MM.1S (cell line): ENCODE data around the gene ISG20.
"Not testable (repeated sequence)": the region's sequence is repeated elsewhere in the genome, so short reads cannot be mapped to it uniquely, and the experiment has no call there.

ENCODE experiments used
- DNase-seq: peaks from one replicate; pipeline ENCODE4 v3.0.0-alpha.2; 2015
- H2AFZ ChIP-seq: fragments of 300-600 bp; sonication (generic); 2 replicates; pipeline ENCODE4 v1.6.0; 2016; ENCODE audit warnings: antibody characterized with exemption, low read length
- H3F3A ChIP-seq: fragments of 300-600 bp; sonication (generic); 2 replicates; pipeline ENCODE4 v1.6.1; 2016; ENCODE audit warnings: mild to moderate bottlenecking, antibody characterized with exemption, low read length, moderate library complexity, mixed read lengths; ENCODE audit not compliant: insufficient read depth
- H3K27ac ChIP-seq: fragments of 300-600 bp; sonication (generic); 2 replicates; pipeline ENCODE4 v1.5.1; 2016; ENCODE audit warnings: mild to moderate bottlenecking, low read length
- H3K27me3 ChIP-seq: fragments of 300-600 bp; sonication (generic); replicated peaks from 2 replicates; pipeline ENCODE4 v1.6.0; 2016; ENCODE audit warnings: low read length; ENCODE audit not compliant: insufficient read depth
- H3K36me3 ChIP-seq: fragments of 300-600 bp; sonication (generic); replicated peaks from 2 replicates; pipeline ENCODE4 v1.6.1; 2016; ENCODE audit warnings: mild to moderate bottlenecking, low read length, mixed read lengths; ENCODE audit not compliant: insufficient read depth
- H3K4me1 ChIP-seq: fragments of 300-600 bp; sonication (generic); 2 replicates; pipeline ENCODE4 v1.6.1; 2016; ENCODE audit warnings: low read length, mixed read lengths
- H3K4me2 ChIP-seq: fragments of 300-600 bp; sonication (generic); 2 replicates; pipeline ENCODE4 v1.6.0; 2016; ENCODE audit warnings: low read depth, low read length
- H3K4me3 ChIP-seq: fragments of 300-600 bp; sonication (generic); 2 replicates; pipeline ENCODE4 v1.5.1; 2016; ENCODE audit warnings: low read length, mixed read lengths
- H3K79me2 ChIP-seq: fragments of 300-600 bp; sonication (generic); 2 replicates; pipeline ENCODE4 v1.6.1; 2016; ENCODE audit warnings: mixed run types, low read length, mixed read lengths
- H3K9ac ChIP-seq: fragments of 300-600 bp; sonication (generic); 2 replicates; pipeline ENCODE4 v1.6.1; 2016; ENCODE audit warnings: low read length, mixed read lengths
- H3K9me2 ChIP-seq: fragments of 300-600 bp; sonication (generic); replicated peaks from 2 replicates; pipeline ENCODE4 v1.6.1; 2016; ENCODE audit warnings: mild to moderate bottlenecking, low read length, mixed read lengths; ENCODE audit not compliant: insufficient read depth
- H3K9me3 ChIP-seq: fragments of 300-600 bp; sonication (generic); replicated peaks from 2 replicates; pipeline ENCODE4 v1.6.1; 2016; ENCODE audit warnings: mild to moderate bottlenecking, low read length, mixed read lengths; ENCODE audit not compliant: insufficient read depth
- H4K20me1 ChIP-seq: fragments of 300-600 bp; sonication (generic); 2 replicates; pipeline ENCODE4 v1.6.1; 2016; ENCODE audit warnings: mild to moderate bottlenecking, low read length, moderate library complexity, mixed read lengths; ENCODE audit not compliant: insufficient read depth
- EZH2 ChIP-seq: fragments of 300-600 bp; sonication (generic); optimal IDR thresholded peaks from 2 replicates; pipeline ENCODE3; 2017; ENCODE audit warnings: low read depth, mild to moderate bottlenecking, antibody characterized with exemption, low read length, mixed read lengths
- EZH2phosphoT487 ChIP-seq: fragments of 300-600 bp; sonication (generic); IDR thresholded peaks from 2 replicates; pipeline ENCODE4 v1.6.1; 2018; ENCODE audit warnings: antibody characterized with exemption, low read length
- TF ChIP-seq, protein P1 (sequence below): fragments of 300-600 bp; sonication (generic); IDR thresholded peaks from 2 replicates; pipeline ENCODE4 v1.5.1; 2016; ENCODE audit warnings: antibody characterized with exemption, low read length, mixed read lengths

The ISG20 gene

DNA sequence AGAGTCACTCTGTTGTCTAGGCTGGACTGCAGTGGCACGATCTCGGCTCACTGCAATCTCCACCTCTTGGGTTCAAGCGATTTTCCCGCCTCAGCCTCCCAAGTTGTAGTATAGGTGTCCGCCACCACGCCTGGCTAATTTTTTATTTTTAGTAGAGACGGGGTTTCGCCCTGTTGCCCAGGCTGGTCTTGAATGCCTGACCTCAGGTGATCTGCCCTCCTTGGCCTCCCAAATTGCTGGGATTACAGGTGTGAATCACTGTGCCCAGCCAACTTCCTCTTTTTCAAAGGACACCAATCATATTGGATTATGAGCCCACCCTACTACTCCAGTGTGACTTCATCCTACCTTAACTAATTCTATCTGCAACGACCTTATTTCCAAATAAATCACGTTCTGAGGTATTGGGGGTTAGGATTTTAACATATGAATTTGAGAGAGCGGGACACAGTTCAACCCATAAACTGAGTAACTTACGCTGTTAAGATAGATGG lies 3.2 kb downstream of the ISG20 start:
- H4K20me1 ChIP-seq, result no peaks in the 10 kb centered on the region
- no peak overlapping the region for H3K27ac ChIP-seq
- DNase-seq, result no peak
- no peak overlapping the region for H2AFZ ChIP-seq
- H3K4me2 ChIP-seq, result no peak overlapping the region
- H3K4me3 ChIP-seq, result no peak overlapping the region
- peaks cover 33% of the 10 kb centered on the region for H3K4me1 ChIP-seq
- H3K27me3 ChIP-seq, result no peaks in the 10 kb centered on the region
- H3K36me3 ChIP-seq, result no peaks in the 10 kb centered on the region
- peaks cover 33% of the 10 kb centered on the region for H3F3A ChIP-seq
- TF ChIP-seq EZH2phosphoT487, result no peak
- no peak for TF ChIP-seq EZH2
- TF ChIP-seq, protein P1, sequence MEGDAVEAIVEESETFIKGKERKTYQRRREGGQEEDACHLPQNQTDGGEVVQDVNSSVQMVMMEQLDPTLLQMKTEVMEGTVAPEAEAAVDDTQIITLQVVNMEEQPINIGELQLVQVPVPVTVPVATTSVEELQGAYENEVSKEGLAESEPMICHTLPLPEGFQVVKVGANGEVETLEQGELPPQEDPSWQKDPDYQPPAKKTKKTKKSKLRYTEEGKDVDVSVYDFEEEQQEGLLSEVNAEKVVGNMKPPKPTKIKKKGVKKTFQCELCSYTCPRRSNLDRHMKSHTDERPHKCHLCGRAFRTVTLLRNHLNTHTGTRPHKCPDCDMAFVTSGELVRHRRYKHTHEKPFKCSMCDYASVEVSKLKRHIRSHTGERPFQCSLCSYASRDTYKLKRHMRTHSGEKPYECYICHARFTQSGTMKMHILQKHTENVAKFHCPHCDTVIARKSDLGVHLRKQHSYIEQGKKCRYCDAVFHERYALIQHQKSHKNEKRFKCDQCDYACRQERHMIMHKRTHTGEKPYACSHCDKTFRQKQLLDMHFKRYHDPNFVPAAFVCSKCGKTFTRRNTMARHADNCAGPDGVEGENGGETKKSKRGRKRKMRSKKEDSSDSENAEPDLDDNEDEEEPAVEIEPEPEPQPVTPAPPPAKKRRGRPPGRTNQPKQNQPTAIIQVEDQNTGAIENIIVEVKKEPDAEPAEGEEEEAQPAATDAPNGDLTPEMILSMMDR, result no peak
- H3K9me2 ChIP-seq, result no peaks in the 10 kb centered on the region
- no peak overlapping the region for H3K9ac ChIP-seq
- H3K79me2 ChIP-seq, result peaks cover 66% of the 10 kb centered on the region
- no peaks in the 10 kb centered on the region for H3K9me3 ChIP-seq

DNA sequence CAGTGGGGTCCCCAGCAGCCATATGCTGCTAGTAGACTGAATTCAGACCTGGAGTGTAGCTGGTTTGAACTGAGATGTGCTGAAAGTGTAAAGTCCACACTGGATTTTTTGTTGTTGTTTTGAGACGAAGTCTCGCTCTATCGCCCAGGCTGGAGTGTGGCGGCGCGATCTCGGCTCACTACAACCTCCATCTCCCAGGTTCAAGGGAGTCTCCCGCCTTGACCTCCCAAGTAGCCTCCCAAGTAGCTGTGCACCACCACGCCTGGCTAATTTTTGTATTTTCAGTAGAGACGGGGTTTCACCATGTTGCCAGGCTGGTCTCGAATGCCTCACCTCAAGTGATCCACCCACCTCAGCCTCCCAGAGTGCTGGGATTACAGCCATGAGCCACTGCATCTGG lies 3.7 kb downstream of the ISG20 start:
- H3K9ac ChIP-seq, H4K20me1 ChIP-seq, H3K36me3 ChIP-seq, H2AFZ ChIP-seq, DNase-seq, H3K4me2 ChIP-seq, H3K27ac ChIP-seq, H3K4me3 ChIP-seq, H3K27me3 ChIP-seq, H3K9me3 ChIP-seq, H3K9me2 ChIP-seq: not testable (repeated sequence)
- Histone ChIP-seq H3F3A (peaks cover 28% of the 10 kb centered on the region), H3K4me1 (peaks cover 28% of the 10 kb centered on the region), H3K79me2 (peaks cover 61% of the 10 kb centered on the region)

DNA sequence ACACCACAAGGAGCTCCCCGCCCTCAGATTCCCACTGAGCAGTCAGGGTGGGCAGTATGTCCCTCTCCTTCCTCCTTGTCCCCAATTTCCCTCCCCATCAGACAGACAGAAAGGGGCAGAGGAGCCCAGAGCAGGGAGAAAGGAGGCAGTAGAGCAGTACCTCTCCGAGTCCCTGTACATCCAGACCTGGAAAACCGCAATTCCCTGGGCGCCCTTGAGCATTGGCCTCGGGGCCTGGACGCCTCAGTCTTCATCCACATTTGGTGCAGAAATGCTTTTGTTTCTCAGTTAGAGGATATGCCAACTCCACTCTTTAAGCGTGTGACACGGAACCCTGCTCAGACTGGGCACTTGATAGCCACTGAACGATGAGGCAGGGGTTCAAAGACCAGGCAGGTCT lies 5.9 kb downstream of the ISG20 start:
- no peaks in the 10 kb centered on the region for H3K9me2 ChIP-seq
- peaks cover 12% of the 10 kb centered on the region for H3K4me1 ChIP-seq
- DNase-seq, result no peak
- H3F3A ChIP-seq, result peaks cover 9% of the 10 kb centered on the region
- TF ChIP-seq EZH2phosphoT487, result no peak
- H3K9ac ChIP-seq, result no peak overlapping the region
- H3K9me3 ChIP-seq, result no peaks in the 10 kb centered on the region
- H3K79me2 ChIP-seq, result peaks cover 64% of the 10 kb centered on the region
- no peak overlapping the region for H3K4me3 ChIP-seq
- H2AFZ ChIP-seq, result no peak overlapping the region
- H3K4me2 ChIP-seq, result no peak overlapping the region
- H3K36me3 ChIP-seq, result no peaks in the 10 kb centered on the region
- H4K20me1 ChIP-seq, result no peaks in the 10 kb centered on the region
- no peaks in the 10 kb centered on the region for H3K27me3 ChIP-seq
- no peak overlapping the region for H3K27ac ChIP-seq

DNA sequence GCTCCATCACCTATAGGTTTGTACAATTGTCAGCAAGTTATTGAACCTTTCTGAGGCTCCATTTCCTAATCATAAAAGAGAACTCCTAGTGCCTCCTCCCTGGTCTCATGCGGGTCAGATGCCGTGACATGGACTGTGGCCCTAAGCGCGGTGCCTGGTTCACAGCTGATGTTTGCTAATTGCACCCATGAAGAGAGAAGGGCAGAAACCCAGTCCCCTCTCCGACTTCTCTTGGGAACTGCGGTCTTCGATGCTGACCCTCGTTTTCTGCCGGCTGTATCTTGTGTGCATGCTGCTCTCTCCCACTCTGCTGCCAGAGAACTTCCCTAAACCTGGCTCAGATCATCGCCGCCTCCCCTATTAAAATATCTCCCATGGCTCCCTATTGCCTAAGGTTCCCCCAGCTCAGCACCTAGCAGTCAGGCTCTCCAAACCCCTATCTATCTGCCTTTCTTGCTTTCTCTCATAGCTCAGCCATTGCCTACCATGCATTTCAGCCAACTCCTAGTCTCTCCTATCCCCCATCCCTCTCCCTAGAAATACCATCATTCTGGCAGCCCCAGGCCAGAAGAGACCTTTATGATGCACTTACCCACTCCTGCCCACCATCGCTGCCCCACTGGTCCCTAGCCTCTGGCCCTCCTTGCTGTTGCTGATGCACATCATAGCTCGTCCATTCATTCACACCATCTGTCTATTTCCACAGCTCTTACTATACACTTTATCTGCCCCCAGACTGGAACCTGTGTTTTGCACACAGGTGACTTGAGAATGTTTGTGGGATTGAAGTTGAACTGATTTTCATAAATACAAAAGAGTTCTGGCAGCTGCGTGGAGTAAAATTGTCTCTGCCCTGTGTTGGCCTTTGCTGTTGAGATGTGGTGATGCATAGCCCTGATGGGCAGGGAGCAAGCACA lies 6.6 kb downstream of the ISG20 start:
- DNase-seq, result no peak
- peaks cover 8% of the 10 kb centered on the region for H3K4me1 ChIP-seq
- no peak overlapping the region for H3K27ac ChIP-seq
- H3K4me3 ChIP-seq, result no peak overlapping the region
- TF ChIP-seq EZH2phosphoT487 (no peak), EZH2 (no peak)
- TF ChIP-seq, protein P1, result no peak
- no peaks in the 10 kb centered on the region for H4K20me1 ChIP-seq
- no peaks in the 10 kb centered on the region for H3K9me3 ChIP-seq
- no peaks in the 10 kb centered on the region for H3K27me3 ChIP-seq
- H3K9ac ChIP-seq, result no peak overlapping the region
- no peaks in the 10 kb centered on the region for H3K36me3 ChIP-seq
- H3F3A ChIP-seq, result peaks cover 3% of the 10 kb centered on the region
- no peak overlapping the region for H2AFZ ChIP-seq
- H3K79me2 ChIP-seq, result peaks cover 63% of the 10 kb centered on the region
- no peak overlapping the region for H3K4me2 ChIP-seq
- H3K9me2 ChIP-seq, result no peaks in the 10 kb centered on the region
